ENCODE results near the gene ANKRD10. TPM values are rescaled to one million over a fixed set of nuclear protein-coding genes. Genes with fewer than 3 reads are reported as not detected.
A peak's percentile ranks its signal among the peaks of the same experiment; 100 is the strongest.

Gene ANKRD10
- total and polyA plus RNA-seq, 3 experiments from 2014 or later: 65.4 to 76.1 (median 65.8) TPM

DNA sequence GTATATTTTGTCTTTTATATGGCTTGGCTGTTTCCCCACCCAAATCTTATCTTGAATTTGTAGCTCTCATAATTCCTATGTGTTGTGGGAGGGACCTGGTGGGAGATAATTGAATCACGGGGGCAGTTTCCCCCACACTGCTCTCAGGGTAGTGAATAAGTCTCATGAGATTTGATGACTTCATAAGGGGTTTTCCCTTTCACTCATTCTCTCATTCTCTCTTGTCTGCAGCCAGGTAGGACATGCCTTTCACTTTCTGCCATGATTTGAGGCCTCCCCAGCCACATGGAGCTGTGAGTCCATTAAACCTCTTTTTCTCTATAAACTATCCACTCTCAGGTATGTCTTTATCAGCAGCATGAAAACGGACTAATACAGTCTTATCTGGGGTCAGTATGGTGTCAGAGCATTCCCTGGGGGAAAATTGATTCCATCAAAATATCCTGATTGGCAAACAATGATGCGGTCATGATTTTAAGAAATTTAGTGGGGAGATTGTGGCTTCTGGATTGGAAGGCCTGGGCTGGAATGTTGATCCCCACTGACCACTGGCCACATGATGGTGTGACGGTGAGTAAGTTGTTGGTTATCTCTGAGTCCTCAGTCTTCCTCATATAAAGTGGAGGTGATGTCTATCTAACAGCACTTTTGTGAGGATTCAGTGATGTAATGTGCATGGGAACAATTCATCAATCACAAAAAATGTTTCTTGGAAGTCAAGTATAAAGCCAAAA lies 27.5 kb upstream of the ANKRD10 start:
- no peak for DNase-seq
- Mint-ChIP-seq H3K27ac (no peak overlapping the region), H3K4me3 (no peak overlapping the region), H3K9me3 (no peaks in the 10 kb centered on the region), H3K4me1 (no peaks in the 10 kb centered on the region), H3K36me3 (no peaks in the 10 kb centered on the region), H3K27me3 (no peaks in the 10 kb centered on the region)
- CTCF ChIA-PET: no interaction called here
- Histone ChIP-seq H3K27ac (ENCODE audit: low read depth, low read length) (no peak overlapping the region), H3K4me3 (ENCODE audit: low read length) (no peak overlapping the region), H3K4me1 (ENCODE audit: insufficient read depth, low read length) (no peaks in the 10 kb centered on the region), H3K27me3 (ENCODE audit: insufficient read depth, low read length, poor library complexity, severe bottlenecking) (no peaks in the 10 kb centered on the region), H3K36me3 (ENCODE audit: insufficient read depth, low read length) (no peaks in the 10 kb centered on the region), H3K9me3 (ENCODE audit: low read length) (no peaks in the 10 kb centered on the region)
- POLR2A ChIA-PET: no interaction called here

DNA sequence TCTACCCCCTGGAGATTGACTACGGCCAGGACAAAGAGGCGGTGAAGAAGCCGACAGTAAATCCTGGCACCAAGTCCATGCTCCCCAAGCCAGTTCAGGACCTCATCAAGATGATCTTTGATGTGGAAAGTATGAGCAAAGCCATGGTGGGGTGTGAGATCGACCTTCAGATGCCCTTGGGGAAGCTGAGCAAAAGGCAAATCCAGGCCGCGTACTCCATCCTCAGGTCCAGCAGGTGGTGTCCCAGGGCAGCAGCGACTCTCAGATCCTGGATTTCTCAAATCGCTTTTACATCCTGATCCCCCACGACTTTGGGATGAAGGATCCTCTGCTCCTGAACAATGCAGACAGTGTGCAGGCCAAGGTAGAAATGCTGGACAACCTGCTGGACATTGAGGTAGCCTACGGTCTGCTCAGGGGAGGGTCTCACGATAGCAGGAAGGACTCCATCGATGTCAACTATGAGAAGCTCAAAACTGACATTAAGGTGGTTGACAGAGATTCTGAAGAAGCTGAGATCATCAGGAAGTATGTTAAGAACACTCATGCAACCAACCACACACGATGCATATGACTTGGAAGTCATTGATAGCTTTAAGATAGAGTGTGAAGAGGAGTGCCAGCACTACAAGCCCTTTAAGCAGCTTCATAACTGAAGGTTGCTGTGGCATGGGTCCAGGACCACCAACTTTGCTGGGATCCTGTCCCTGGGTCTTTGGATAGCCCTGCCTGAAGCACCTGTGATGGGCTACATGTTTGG lies 24.0 kb upstream of the ANKRD10 start:
- no peak for DNase-seq
- no peaks in the 10 kb centered on the region for H3K4me1 Mint-ChIP-seq
- CTCF ChIA-PET: no interaction called here
- peaks cover 2% of the 10 kb centered on the region for H3K9me3 ChIP-seq (ENCODE audit: low read length)
- H3K4me1 ChIP-seq (ENCODE audit: insufficient read depth, low read length): no peaks in the 10 kb centered on the region
- peaks cover 10 to 16% of the 10 kb centered on the region in 2 donors for H3K27me3 Mint-ChIP-seq
- no peaks in the 10 kb centered on the region for H3K27me3 ChIP-seq (ENCODE audit: insufficient read depth, low read length, poor library complexity, severe bottlenecking)
- peaks cover 5 to 16% (median 14%) of the 10 kb centered on the region in 5 donors for H3K9me3 Mint-ChIP-seq
- no peak overlapping the region for H3K4me3 ChIP-seq (ENCODE audit: low read length)
- H3K4me3 Mint-ChIP-seq: no peak overlapping the region
- H3K27ac ChIP-seq (ENCODE audit: low read depth, low read length): no peak overlapping the region
- H3K36me3 ChIP-seq (ENCODE audit: insufficient read depth, low read length): no peaks in the 10 kb centered on the region
- peaks cover 0 to 16% (median 4%) of the 10 kb centered on the region in 3 donors for H3K36me3 Mint-ChIP-seq
- POLR2A ChIA-PET: no interaction called here
- no peak overlapping the region for H3K27ac Mint-ChIP-seq

- ChIA-PET POLR2A (interaction anchor here (0.6 kb wide), 1 partner anchor 23 kb away, joined by 5 read pairs; the partner anchor contains the start of gene ANKRD10), CTCF (no interaction called here)
- no peaks in the 10 kb centered on the region for H3K27me3 ChIP-seq (ENCODE audit: insufficient read depth, low read length, poor library complexity, severe bottlenecking)
- peaks cover 17 to 26% (median 25%) of the 10 kb centered on the region in 5 donors for H3K9me3 Mint-ChIP-seq
- H3K27ac ChIP-seq (ENCODE audit: low read depth, low read length): no peak overlapping the region
- no peaks in the 10 kb centered on the region for H3K4me1 ChIP-seq (ENCODE audit: insufficient read depth, low read length)
- no peak for DNase-seq
- no peaks in the 10 kb centered on the region for H3K36me3 ChIP-seq (ENCODE audit: insufficient read depth, low read length)
- no peak overlapping the region for H3K4me3 Mint-ChIP-seq
- no peak overlapping the region for H3K4me3 ChIP-seq (ENCODE audit: low read length)
- peaks cover 18 to 27% of the 10 kb centered on the region in 2 donors for H3K27me3 Mint-ChIP-seq
- peaks cover 0 to 28% (median 4%) of the 10 kb centered on the region in 3 donors for H3K36me3 Mint-ChIP-seq
- H3K27ac Mint-ChIP-seq: peak overlapping the region in 1 of 8 donors; percentile 1
- peaks cover 10% of the 10 kb centered on the region for H3K9me3 ChIP-seq (ENCODE audit: low read length)
- no peaks in the 10 kb centered on the region for H3K4me1 Mint-ChIP-seq
These were observed 22.8 kb upstream of the ANKRD10 start for GRCh38 chr13:110937511-110938285.

GRCh38 chr13:110936519-110936918 lies 21.6 kb upstream of the ANKRD10 start:
- no peak overlapping the region for H3K27ac Mint-ChIP-seq
- Histone ChIP-seq H3K4me3 (ENCODE audit: low read length) (no peak overlapping the region), H3K27ac (ENCODE audit: low read depth, low read length) (no peak overlapping the region), H3K27me3 (ENCODE audit: insufficient read depth, low read length, poor library complexity, severe bottlenecking) (no peaks in the 10 kb centered on the region), H3K36me3 (ENCODE audit: insufficient read depth, low read length) (no peaks in the 10 kb centered on the region), H3K4me1 (ENCODE audit: insufficient read depth, low read length) (no peaks in the 10 kb centered on the region), H3K9me3 (ENCODE audit: low read length) (peaks cover 10% of the 10 kb centered on the region)
- no peak overlapping the region for H3K4me3 Mint-ChIP-seq
- peaks cover 23 to 34% (median 31%) of the 10 kb centered on the region in 5 donors for H3K9me3 Mint-ChIP-seq
- H3K4me1 Mint-ChIP-seq: no peaks in the 10 kb centered on the region
- POLR2A ChIA-PET: no interaction called here
- peaks cover 0 to 31% (median 4%) of the 10 kb centered on the region in 3 donors for H3K36me3 Mint-ChIP-seq
- H3K27me3 Mint-ChIP-seq: peaks cover 23 to 35% of the 10 kb centered on the region in 2 donors
- no peak for DNase-seq
- CTCF ChIA-PET: no interaction called here

GRCh38 chr13:110932588-110932987 lies 17.7 kb upstream of the ANKRD10 start:
- no peak overlapping the region for H3K27ac Mint-ChIP-seq
- H3K36me3 Mint-ChIP-seq: peaks cover 0 to 36% (median 4%) of the 10 kb centered on the region in 3 donors
- Histone ChIP-seq H3K27me3 (ENCODE audit: insufficient read depth, low read length, poor library complexity, severe bottlenecking) (no peaks in the 10 kb centered on the region), H3K27ac (ENCODE audit: low read depth, low read length) (no peak overlapping the region), H3K4me1 (ENCODE audit: insufficient read depth, low read length) (no peaks in the 10 kb centered on the region), H3K36me3 (ENCODE audit: insufficient read depth, low read length) (no peaks in the 10 kb centered on the region), H3K9me3 (ENCODE audit: low read length) (peaks cover 10% of the 10 kb centered on the region), H3K4me3 (ENCODE audit: low read length) (no peak overlapping the region)
- no peak overlapping the region for H3K4me3 Mint-ChIP-seq
- H3K27me3 Mint-ChIP-seq: peaks cover 41 to 67% of the 10 kb centered on the region in 2 donors
- H3K4me1 Mint-ChIP-seq: no peaks in the 10 kb centered on the region
- DNase-seq: no peak
- ChIA-PET CTCF (no interaction called here), POLR2A (no interaction called here)
- H3K9me3 Mint-ChIP-seq: peaks cover 29 to 38% (median 31%) of the 10 kb centered on the region in 5 donors

GRCh38 chr13:110929104-110929777 lies 14.4 kb upstream of the ANKRD10 start:
- no peaks in the 10 kb centered on the region for H3K4me1 Mint-ChIP-seq
- no peak overlapping the region for H3K4me3 Mint-ChIP-seq
- Histone ChIP-seq H3K27ac (ENCODE audit: low read depth, low read length) (no peak overlapping the region), H3K4me3 (ENCODE audit: low read length) (no peak overlapping the region), H3K36me3 (ENCODE audit: insufficient read depth, low read length) (no peaks in the 10 kb centered on the region), H3K9me3 (ENCODE audit: low read length) (peaks cover 10% of the 10 kb centered on the region), H3K4me1 (ENCODE audit: insufficient read depth, low read length) (no peaks in the 10 kb centered on the region), H3K27me3 (ENCODE audit: insufficient read depth, low read length, poor library complexity, severe bottlenecking) (peaks cover 6% of the 10 kb centered on the region)
- H3K9me3 Mint-ChIP-seq: peaks cover 18 to 28% (median 26%) of the 10 kb centered on the region in 5 donors
- H3K36me3 Mint-ChIP-seq: peaks cover 0 to 24% (median 3%) of the 10 kb centered on the region in 3 donors
- DNase-seq: no peak
- ChIA-PET POLR2A (no interaction called here), CTCF (no interaction called here)
- no peak overlapping the region for H3K27ac Mint-ChIP-seq
- H3K27me3 Mint-ChIP-seq: peaks cover 43 to 81% of the 10 kb centered on the region in 2 donors

- Histone ChIP-seq H3K9me3 (ENCODE audit: low read length) (no peaks in the 10 kb centered on the region), H3K27ac (ENCODE audit: low read depth, low read length) (no peak overlapping the region), H3K36me3 (ENCODE audit: insufficient read depth, low read length) (no peaks in the 10 kb centered on the region), H3K4me3 (ENCODE audit: low read length) (no peak overlapping the region), H3K27me3 (ENCODE audit: insufficient read depth, low read length, poor library complexity, severe bottlenecking) (peaks cover 9% of the 10 kb centered on the region), H3K4me1 (ENCODE audit: insufficient read depth, low read length) (no peaks in the 10 kb centered on the region)
- POLR2A ChIA-PET: no interaction called here
- Mint-ChIP-seq H3K9me3 (no peaks in the 10 kb centered on the region), H3K27me3 (peaks cover 39 to 76% of the 10 kb centered on the region in 2 donors), H3K4me1 (no peaks in the 10 kb centered on the region), H3K4me3 (no peak overlapping the region), H3K27ac (no peak overlapping the region), H3K36me3 (no peaks in the 10 kb centered on the region)
- DNase-seq: peak in 1 of 5 donors; percentile 28
- CTCF ChIA-PET: interaction anchor here (1.0 to 1.8 kb wide), 4 partner anchors 10 to 15 kb away, joined by 3 to 4 read pairs (median 3); partner anchors contain the start of gene ANKRD10
These were observed 10.2 kb upstream of the ANKRD10 start for GRCh38 chr13:110925023-110925612.
